H1 (cell line): ENCODE measurements around the gene HS3ST1. TPM values are rescaled to one million over a fixed set of nuclear protein-coding genes. Genes with fewer than 3 reads are reported as not detected.

Source experiments
- CTCF ChIA-PET: fragments of 300-600 bp; sonication (Branson Sonifier 250); formaldehyde crosslinking; loops from one replicate; lab custom pipeline; 2021; ENCODE audit not compliant: partially characterized antibody; lab: Charles Lee
- POLR2A ChIA-PET: fragments of 300-600 bp; sonication (Branson Sonifier 250); formaldehyde crosslinking; loops from one replicate; lab custom pipeline; 2021; ENCODE audit warnings: inconsistent platforms; ENCODE audit not compliant: partially characterized antibody; lab: Charles Lee
- DNase-seq, 2 experiments: peaks; one replicate each; pipeline versions ENCODE4 v3.0.0 to v3.0.0-alpha.2; 2010 to 2022; ENCODE audit warnings: low spot score in 2 of 2, low read depth in 1 of 2, mixed read lengths in 1 of 2
- FAIRE-seq: peaks from 2 replicates; lab custom pipeline; 2011; peaks lifted over from hg19 to GRCh38; lab: Jason Lieb, UNC
- H2AFZ ChIP-seq: 2 replicates; pipeline ENCODE4 v1.8.1; 2012; ENCODE audit warnings: low read length, inconsistent platforms
- H2AK5ac ChIP-seq: 2 replicates; pipeline ENCODE4 v1.6.1; 2013; ENCODE audit warnings: low read depth, low read length
- H2BK120ac ChIP-seq: replicated peaks from 2 replicates; pipeline ENCODE3; 2013; ENCODE audit warnings: low read depth, low read length, inconsistent platforms
- H2BK12ac ChIP-seq: 2 replicates; pipeline ENCODE4 v1.6.1; 2013; ENCODE audit warnings: low read depth, low read length
- H2BK15ac ChIP-seq: 2 replicates; pipeline ENCODE4 v1.6.1; 2013; ENCODE audit warnings: low read length
- H2BK20ac ChIP-seq: 2 replicates; pipeline ENCODE4 v1.6.1; 2013; ENCODE audit warnings: low read length
- H2BK5ac ChIP-seq: 2 replicates; pipeline ENCODE4 v1.6.1; 2013; ENCODE audit warnings: low read depth, low read length
- H3K14ac ChIP-seq: 2 replicates; pipeline ENCODE4 v1.6.1; 2013; ENCODE audit warnings: inconsistent platforms; ENCODE audit not compliant: insufficient read length
- H3K18ac ChIP-seq: 2 replicates; pipeline ENCODE4 v1.6.1; 2013; ENCODE audit warnings: low read length; ENCODE audit errors: extremely low read depth
- H3K23ac ChIP-seq: 2 replicates; pipeline ENCODE4 v1.6.1; 2013; ENCODE audit warnings: inconsistent platforms; ENCODE audit not compliant: insufficient read length
- H3K23me2 ChIP-seq: 2 replicates; pipeline ENCODE4 v1.6.1; 2013; ENCODE audit warnings: low read depth, low read length
- H3K27ac ChIP-seq: 2 replicates; pipeline ENCODE4 v1.6.1; 2011; ENCODE audit warnings: low read depth, low read length, inconsistent platforms
- H3K27me3 ChIP-seq, 4 experiments: replicated peaks in 1 of 4; 1 replicate in 1 of 4; 2 replicates in 3 of 4; pipeline versions ENCODE4 v1.6.1 to v1.8.1; 2011 to 2013; ENCODE audit warnings: low read length in 3 of 4, mild to moderate bottlenecking in 3 of 4, inconsistent platforms in 2 of 4, mixed read lengths in 2 of 4, moderate library complexity in 1 of 4; ENCODE audit not compliant: control insufficient read depth in 3 of 4, insufficient read depth in 3 of 4; ENCODE audit errors: extremely low read depth in 1 of 4
- H3K36me3 ChIP-seq, 4 experiments: 2 replicates each; pipeline versions ENCODE4 v1.6.1 to v1.8.1; 2011 to 2013; ENCODE audit warnings: mild to moderate bottlenecking in 4 of 4, low read length in 3 of 4, moderate library complexity in 2 of 4, control low read depth in 1 of 4, inconsistent platforms in 1 of 4; ENCODE audit not compliant: insufficient read depth in 4 of 4, control insufficient read depth in 2 of 4
- H3K4ac ChIP-seq: replicated peaks from 2 replicates; pipeline ENCODE3; 2013; ENCODE audit warnings: low read length, low read depth, mixed read lengths, inconsistent platforms; ENCODE audit not compliant: insufficient read length
- H3K4me1 ChIP-seq, 4 experiments: replicated peaks in 1 of 4; 1 replicate in 1 of 4; 2 replicates in 3 of 4; pipeline versions ENCODE4 v1.6.1 to v1.8.1; 2011 to 2013; ENCODE audit warnings: low read length in 3 of 4, inconsistent platforms in 2 of 4, mixed read lengths in 1 of 4; ENCODE audit not compliant: insufficient read depth in 4 of 4, control insufficient read depth in 3 of 4
- H3K4me2 ChIP-seq, 2 experiments: 2 replicates each; pipeline versions ENCODE4 v1.6.1 to v1.8.1; 2011 to 2013; ENCODE audit warnings: low read depth in 2 of 2, low read length in 2 of 2, control low read depth in 1 of 2, inconsistent platforms in 1 of 2, mild to moderate bottlenecking in 1 of 2; ENCODE audit not compliant: insufficient read depth in 1 of 2
- H3K4me3 ChIP-seq, 4 experiments: fragments of 200-600, 300-600 bp in 1 of 4; sonication (generic), shearing (Covaris generic), sonication (Bioruptor Twin) in 1 of 4; 2 replicates each; pipeline versions ENCODE4 v1.5.1 to v1.8.1; 2011 to 2016; ENCODE audit warnings: low read length in 4 of 4, low read depth in 3 of 4, control low read depth in 2 of 4, inconsistent platforms in 2 of 4, mild to moderate bottlenecking in 2 of 4, mixed read lengths in 1 of 4, moderate library complexity in 1 of 4; ENCODE audit not compliant: insufficient read depth in 2 of 4; ENCODE audit errors: extremely low read depth in 1 of 4
- H3K56ac ChIP-seq: replicated peaks from 2 replicates; pipeline ENCODE3; 2013; ENCODE audit warnings: low read depth, mild to moderate bottlenecking, mixed read lengths, low read length, inconsistent platforms; ENCODE audit not compliant: insufficient read length
- H3K79me1 ChIP-seq: 2 replicates; pipeline ENCODE4 v1.6.1; 2013; ENCODE audit warnings: low read depth, low read length, control low read depth
- H3K79me2 ChIP-seq, 2 experiments: 2 replicates each; pipeline versions ENCODE4 v1.6.1 to v1.8.1; 2012 to 2013; ENCODE audit warnings: low read length in 2 of 2, mild to moderate bottlenecking in 2 of 2, inconsistent platforms in 1 of 2; ENCODE audit not compliant: insufficient read depth in 2 of 2, control insufficient read depth in 1 of 2
- H3K9ac ChIP-seq, 4 experiments: replicated peaks in 1 of 4; 1 replicate in 1 of 4; 2 replicates in 3 of 4; pipeline versions ENCODE4 v1.6.1 to v1.8.1; 2011 to 2013; ENCODE audit warnings: low read depth in 3 of 4, low read length in 3 of 4, control low read depth in 2 of 4, mild to moderate bottlenecking in 2 of 4, moderate library complexity in 2 of 4, inconsistent platforms in 1 of 4; ENCODE audit errors: extremely low read depth in 1 of 4
- H3K9me3 ChIP-seq, 2 experiments: 2 replicates each; pipeline versions ENCODE4 v1.6.1 to v1.8.1; 2012 to 2013; ENCODE audit warnings: mild to moderate bottlenecking in 2 of 2, moderate library complexity in 2 of 2, control low read depth in 1 of 2, inconsistent platforms in 1 of 2, low read depth in 1 of 2, low read length in 1 of 2, mixed read lengths in 1 of 2; ENCODE audit not compliant: insufficient read depth in 2 of 2
- H4K20me1 ChIP-seq, 2 experiments: replicated peaks in 1 of 2; 2 replicates each; pipeline versions ENCODE3 to v1.8.1; 2011 to 2013; ENCODE audit warnings: inconsistent platforms in 2 of 2, low read length in 2 of 2, mild to moderate bottlenecking in 1 of 2; ENCODE audit not compliant: insufficient read depth in 2 of 2, control insufficient read depth in 1 of 2
- H4K5ac ChIP-seq: 2 replicates; pipeline ENCODE4 v1.6.1; 2013; ENCODE audit warnings: low read length, low read depth, mixed read lengths, inconsistent platforms; ENCODE audit not compliant: insufficient read length
- H4K8ac ChIP-seq: 2 replicates; pipeline ENCODE4 v1.8.0; 2013; ENCODE audit warnings: mild to moderate bottlenecking, moderate library complexity, low read length, inconsistent platforms; ENCODE audit not compliant: insufficient read depth; ENCODE audit errors: extremely low read depth
- H4K91ac ChIP-seq: replicated peaks from 2 replicates; pipeline ENCODE3; 2013; ENCODE audit warnings: low read length, mixed read lengths, inconsistent platforms; ENCODE audit not compliant: insufficient read length
- ATF3 ChIP-seq: IDR thresholded peaks from 2 replicates; pipeline ENCODE4 v1.6.1; 2011; ENCODE audit warnings: low read depth, mild to moderate bottlenecking, low read length; ENCODE audit not compliant: insufficient read depth
- JUND ChIP-seq: IDR thresholded peaks from 2 replicates; pipeline ENCODE4 v1.6.1; 2011; ENCODE audit warnings: mild to moderate bottlenecking, improper control_type of control experiment, low read length
- NANOG ChIP-seq: IDR thresholded peaks from 2 replicates; pipeline ENCODE4 v1.6.1; 2011; ENCODE audit warnings: low read length, low read depth, mild to moderate bottlenecking, inconsistent platforms; ENCODE audit not compliant: insufficient read depth, poor library complexity, severe bottlenecking
- whole genome bisulfite sequencing, 2 experiments: shearing (Covaris generic) in 1 of 2; methylation state at CpG; one replicate each; pipeline versions ENCODE4 v1.1.6 to v1.1.7; 2013 to 2015; ENCODE audit warnings: low lambda C conversion rate in 2 of 2, mixed read lengths in 2 of 2, inconsistent platforms in 1 of 2, low coverage in 1 of 2, missing lambda C conversion rate in 1 of 2; ENCODE audit not compliant: insufficient replicate concordance in 2 of 2, insufficient coverage in 1 of 2, insufficient read length in 1 of 2; ENCODE audit errors: extremely low coverage in 1 of 2, missing lambda C conversion rate in 1 of 2; 5-methylcytosine and 5-hydroxymethylcytosine counted together
- polyA plus RNA-seq, 7 experiments: library from polyadenylated mRNA; depleted of rRNA in 3 of 7; stranded (reverse) in 5 of 7; unstranded in 2 of 7; fragments of >200 nt in 5 of 7; fragments of 200-250 nt in 2 of 7; gene quantifications; 1 replicate in 5 of 7; 2 replicates in 1 of 7; 4 replicates in 1 of 7; pipeline versions ENCODE4 v1.2.1 to v1.2.3, GENCODE V29; 2011 to 2013; ENCODE audit warnings: missing spikeins in 2 of 7, mixed read lengths in 2 of 7
- total RNA-seq: library from RNA; stranded (reverse); fragmentation: NEBNext Ultra II Directional; extraction: Animal tissue kit (Norgen Biotek cat#: 25700); gene quantifications from 2 replicates; pipeline ENCODE4 v1.2.1, GENCODE V29; 2021

The HS3ST1 gene
- total and polyA plus RNA-seq, 2 of the 8 experiments (the other 6 are each of a cell fraction or from before 2014, with no cell fraction given) = 0.50 to 1.5 TPM

- no peak for FAIRE-seq
- 87% methylated on average over 8 of the region's 8 CpGs; no CpG with 5 or more reads in 1 of the 2 experiments for WGBS, 2 experiments
These were observed 73.5 kb downstream of the HS3ST1 start for GRCh38 chr4:11355226-11355625.

More at GRCh38 chr4:11355226-11355625, 73.5 kb downstream of the HS3ST1 start:
- no peak overlapping the region for H3K4ac ChIP-seq
- TF ChIP-seq NANOG (peak; percentile 55), ATF3 (no peak), JUND (peak; percentile 67)
- H3K9me3 ChIP-seq = no peaks in the 10 kb centered on the region
- H3K79me2 ChIP-seq = no peaks in the 10 kb centered on the region
- H3K9ac ChIP-seq = no peak overlapping the region
- no peak overlapping the region for H2BK120ac ChIP-seq
- H3K36me3 ChIP-seq = no peaks in the 10 kb centered on the region
- ChIA-PET POLR2A (interaction anchor here (0.6 kb wide), 1 partner anchor 235 kb away, joined by 3 read pairs; no protein-coding TSS in a partner anchor), CTCF (interaction anchor here (0.7 to 1.0 kb wide), 2 partner anchors 69 to 475 kb away, joined by 3 read pairs; no protein-coding TSS in a partner anchor)
- DNase-seq = no peak
- H2BK15ac ChIP-seq = no peak overlapping the region
- H3K56ac ChIP-seq = no peak overlapping the region
- no peaks in the 10 kb centered on the region for H3K27me3 ChIP-seq
- no peak overlapping the region for H2AK5ac ChIP-seq
- H4K91ac ChIP-seq = no peak overlapping the region
- H3K27ac ChIP-seq = no peak overlapping the region
- H4K20me1 ChIP-seq = no peaks in the 10 kb centered on the region
- H2AFZ ChIP-seq = no peak overlapping the region
- H3K4me1 ChIP-seq = no peaks in the 10 kb centered on the region
- no peak overlapping the region for H3K14ac ChIP-seq
- no peak overlapping the region for H3K4me3 ChIP-seq
- H3K4me2 ChIP-seq = no peak overlapping the region
- H4K5ac ChIP-seq = no peak overlapping the region
- no peak overlapping the region for H4K8ac ChIP-seq
- no peak overlapping the region for H2BK20ac ChIP-seq
- H2BK12ac ChIP-seq = no peak overlapping the region
- no peak overlapping the region for H3K23ac ChIP-seq
- no peaks in the 10 kb centered on the region for H3K23me2 ChIP-seq
- no peak overlapping the region for H2BK5ac ChIP-seq
- no peak overlapping the region for H3K18ac ChIP-seq
- no peaks in the 10 kb centered on the region for H3K79me1 ChIP-seq
